ENCODE measurements around the gene HIRA. TPM values are rescaled to one million over a fixed set of nuclear protein-coding genes. Genes with fewer than 3 reads are reported as not detected.

HIRA gene
- total and polyA plus RNA-seq, 9 of the 15 experiments (the other 6 are each of a cell fraction or from before 2014, with no cell fraction given), result 0.96 to 132 (median 58.4) TPM

- TF ChIP-seq MGA (IDR thresholded peaks at IDR 0.05), result no peak
- no peak for TF ChIP-seq RNF219 (CRISPR knock-in tag; IDR thresholded peaks at IDR 0.05)
- no peak for TF ChIP-seq ZNF140 (CRISPR knock-in tag; IDR thresholded peaks at IDR 0.05)
Observed at GRCh38 chr22:19451570-19451969, 20.0 kb upstream of the HIRA start (continued).
